CD14-positive monocyte (primary cell): Measurements from ENCODE around the gene TBX3. TPM values are rescaled to one million over a fixed set of nuclear protein-coding genes. Genes with fewer than 3 reads are reported as not detected.

Experiments used
- DNase-seq, 3 donors: peaks; one replicate each; pipeline ENCODE4 v3.0.0-alpha.2; 2011 to 2022
- H2AFZ ChIP-seq: 2 replicates; pipeline ENCODE4 v1.6.0; 2012; ENCODE audit warnings: mild to moderate bottlenecking, low read depth, low read length, inconsistent platforms; ENCODE audit not compliant: insufficient read depth, poor library complexity, severe bottlenecking
- H3K27ac ChIP-seq, 2 donors: 1 replicate in 1 of 2; 2 replicates in 1 of 2; pipeline ENCODE4 v1.5.1; 2012 to 2013; ENCODE audit warnings: low read length in 2 of 2, control low read depth in 1 of 2, inconsistent platforms in 1 of 2, low read depth in 1 of 2, mild to moderate bottlenecking in 1 of 2
- H3K27me3 ChIP-seq, 2 donors: one replicate each; pipeline versions ENCODE4 v1.6.0 to v1.6.1; 2011 to 2013; ENCODE audit warnings: low read length in 2 of 2; ENCODE audit not compliant: control insufficient read depth in 2 of 2, insufficient read depth in 2 of 2
- H3K36me3 ChIP-seq, 2 donors: replicated peaks in 1 of 2; 1 replicate in 1 of 2; 2 replicates in 1 of 2; pipeline versions ENCODE4 v1.5.1 to v1.6.1; 2012 to 2013; ENCODE audit warnings: low read length in 2 of 2, control low read depth in 1 of 2, inconsistent platforms in 1 of 2, mild to moderate bottlenecking in 1 of 2; ENCODE audit not compliant: insufficient read depth in 2 of 2, control insufficient read depth in 1 of 2
- H3K4me1 ChIP-seq, 2 donors: 1 replicate in 1 of 2; 2 replicates in 1 of 2; pipeline versions ENCODE4 v1.5.1 to v1.6.1; 2012 to 2013; ENCODE audit warnings: low read length in 2 of 2, control low read depth in 1 of 2, inconsistent platforms in 1 of 2, mild to moderate bottlenecking in 1 of 2, moderate library complexity in 1 of 2; ENCODE audit not compliant: insufficient read depth in 2 of 2, control insufficient read depth in 1 of 2
- H3K4me2 ChIP-seq: replicated peaks from 2 replicates; pipeline ENCODE3; 2012; ENCODE audit warnings: low read length, moderate library complexity, mild to moderate bottlenecking; ENCODE audit not compliant: poor library complexity, severe bottlenecking; ENCODE audit errors: extremely low read depth
- H3K4me3 ChIP-seq, 3 experiments: fragments of 200-600 bp in 1 of 3; sonication (generic) in 1 of 3; replicated peaks in 1 of 3; 1 replicate in 2 of 3; 2 replicates in 1 of 3; pipeline ENCODE4 v1.5.1; 2011 to 2013; ENCODE audit warnings: low read length in 3 of 3, mild to moderate bottlenecking in 3 of 3, control low read depth in 2 of 3, low read depth in 2 of 3, inconsistent platforms in 1 of 3, moderate library complexity in 1 of 3
- H3K79me2 ChIP-seq: 2 replicates; pipeline ENCODE4 v1.6.0; 2012; ENCODE audit warnings: mild to moderate bottlenecking, control low read depth, inconsistent platforms, low read length, moderate library complexity; ENCODE audit not compliant: insufficient read depth
- H3K9ac ChIP-seq: 2 replicates; pipeline ENCODE4 v1.6.0; 2017; ENCODE audit warnings: low read length, mild to moderate bottlenecking; ENCODE audit not compliant: insufficient read depth, poor library complexity, severe bottlenecking
- H3K9me3 ChIP-seq, 2 donors: replicated peaks in 1 of 2; 1 replicate in 1 of 2; 2 replicates in 1 of 2; pipeline versions ENCODE4 v1.5.1 to v1.6.1; 2012 to 2013; ENCODE audit warnings: low read length in 2 of 2, control low read depth in 1 of 2; ENCODE audit not compliant: control insufficient read depth in 1 of 2, insufficient read depth in 1 of 2
- H4K20me1 ChIP-seq: 2 replicates; pipeline ENCODE4 v1.6.0; 2012; ENCODE audit warnings: mild to moderate bottlenecking, low read length, control low read depth, moderate library complexity; ENCODE audit not compliant: insufficient read depth
- H3K27ac Mint-ChIP-seq, 7 donors: one replicate each; pipeline ENCODE4 v1.8.0; 2020; ENCODE audit warnings: mild to moderate bottlenecking in 7 of 7, mixed read lengths in 7 of 7, moderate library complexity in 6 of 7, inconsistent platforms in 2 of 7
- H3K27me3 Mint-ChIP-seq, 3 donors: one replicate each; pipeline ENCODE4 v1.8.0; 2021 to 2022; ENCODE audit warnings: low read depth in 3 of 3, mild to moderate bottlenecking in 3 of 3, mixed read lengths in 3 of 3, moderate library complexity in 3 of 3, inconsistent platforms in 1 of 3
- H3K36me3 Mint-ChIP-seq, 2 donors: one replicate each; pipeline ENCODE4 v1.8.0; 2020; ENCODE audit warnings: mixed read lengths in 2 of 2, inconsistent platforms in 1 of 2, mild to moderate bottlenecking in 1 of 2
- H3K4me1 Mint-ChIP-seq: one replicate; pipeline ENCODE4 v1.8.0; 2020; ENCODE audit warnings: mild to moderate bottlenecking, mixed read lengths
- H3K4me3 Mint-ChIP-seq, 2 donors: one replicate each; pipeline ENCODE4 v1.8.0; 2020; ENCODE audit warnings: mild to moderate bottlenecking in 2 of 2, mixed read lengths in 2 of 2, moderate library complexity in 1 of 2
- H3K9me3 Mint-ChIP-seq, 7 donors: one replicate each; pipeline ENCODE4 v1.8.0; 2020 to 2022; ENCODE audit warnings: mixed read lengths in 7 of 7, mild to moderate bottlenecking in 6 of 7, moderate library complexity in 6 of 7, inconsistent platforms in 2 of 7
- WGBS: methylation state at CpG from one replicate; pipeline ENCODE4 v1.1.5; 2013; ENCODE audit warnings: missing lambda C conversion rate; ENCODE audit not compliant: insufficient coverage; 5-methylcytosine and 5-hydroxymethylcytosine counted together
- intact Hi-C, 2 donors: fragments of 100-400 bp; cut with micrococcal nuclease; formaldehyde crosslinking; loops; one replicate each; pipeline versions ENCODE4 v1.15.0 to v1.15.1; 2023
- polyA plus RNA-seq, 3 donors: library from polyadenylated mRNA; depleted of rRNA in 1 of 3; unstranded in 2 of 3; stranded (reverse) in 1 of 3; fragments of 300-500 nt in 2 of 3; fragments of >200 nt in 1 of 3; fragmentation: Illumina TruSeq in 2 of 3; gene quantifications; 1 replicate in 2 of 3; 2 replicates in 1 of 3; pipeline ENCODE4 v1.2.3, GENCODE V29; 2012 to 2021
- TF ChIP-seq, protein P1 (sequence below): fragments of 200-600 bp; IDR thresholded peaks from one replicate; pipeline ENCODE4 v1.8.0; 2022; ENCODE audit warnings: antibody characterized with exemption, mild to moderate bottlenecking

The TBX3 gene
- polyA plus RNA-seq, 3 donors, result 0.04 to 0.13 TPM; not detected in 1

GRCh38 chr12:114682106-114682784 is 1.7 kb downstream of the TBX3 start:
- peaks cover 93 to 98% of the 10 kb centered on the region in 2 donors for H3K27me3 ChIP-seq
- Mint-ChIP-seq H3K27me3 (peaks cover 91 to 100% (median 94%) of the 10 kb centered on the region in 3 donors), H3K27ac (no peak overlapping the region), H3K9me3 (peaks cover 0 to 46% (median 26%) of the 10 kb centered on the region in 7 donors), H3K4me3 (peak overlapping the region in 1 of 2 donors; percentile 87), H3K4me1 (peaks cover 27% of the 10 kb centered on the region), H3K36me3 (peaks cover 11 to 34% of the 10 kb centered on the region in 2 donors)
- H3K9ac ChIP-seq, result no peak overlapping the region
- H3K36me3 ChIP-seq, result no peaks in the 10 kb centered on the region
- no peak overlapping the region for H3K4me2 ChIP-seq
- no peak overlapping the region for H3K27ac ChIP-seq
- H3K4me3 ChIP-seq, result no peak overlapping the region
- TF ChIP-seq, protein P1, sequence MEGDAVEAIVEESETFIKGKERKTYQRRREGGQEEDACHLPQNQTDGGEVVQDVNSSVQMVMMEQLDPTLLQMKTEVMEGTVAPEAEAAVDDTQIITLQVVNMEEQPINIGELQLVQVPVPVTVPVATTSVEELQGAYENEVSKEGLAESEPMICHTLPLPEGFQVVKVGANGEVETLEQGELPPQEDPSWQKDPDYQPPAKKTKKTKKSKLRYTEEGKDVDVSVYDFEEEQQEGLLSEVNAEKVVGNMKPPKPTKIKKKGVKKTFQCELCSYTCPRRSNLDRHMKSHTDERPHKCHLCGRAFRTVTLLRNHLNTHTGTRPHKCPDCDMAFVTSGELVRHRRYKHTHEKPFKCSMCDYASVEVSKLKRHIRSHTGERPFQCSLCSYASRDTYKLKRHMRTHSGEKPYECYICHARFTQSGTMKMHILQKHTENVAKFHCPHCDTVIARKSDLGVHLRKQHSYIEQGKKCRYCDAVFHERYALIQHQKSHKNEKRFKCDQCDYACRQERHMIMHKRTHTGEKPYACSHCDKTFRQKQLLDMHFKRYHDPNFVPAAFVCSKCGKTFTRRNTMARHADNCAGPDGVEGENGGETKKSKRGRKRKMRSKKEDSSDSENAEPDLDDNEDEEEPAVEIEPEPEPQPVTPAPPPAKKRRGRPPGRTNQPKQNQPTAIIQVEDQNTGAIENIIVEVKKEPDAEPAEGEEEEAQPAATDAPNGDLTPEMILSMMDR, result no peak
- intact Hi-C loops, result no loop called here
- H3K79me2 ChIP-seq, result no peaks in the 10 kb centered on the region
- no peak overlapping the region for H2AFZ ChIP-seq
- no peaks in the 10 kb centered on the region for H4K20me1 ChIP-seq
- 45% methylated on average over 4 of the region's 10 CpGs for WGBS
- H3K4me1 ChIP-seq, result peaks cover 0 to 29% of the 10 kb centered on the region in 2 donors
- H3K9me3 ChIP-seq, result peaks cover 5 to 55% of the 10 kb centered on the region in 2 donors
- no peak for DNase-seq

- H3K36me3 Mint-ChIP-seq, result peaks cover 4 to 26% of the 10 kb centered on the region in 2 donors
- intact Hi-C loops, result no loop called here
- H3K9me3 Mint-ChIP-seq, result peaks cover 0 to 42% (median 21%) of the 10 kb centered on the region in 7 donors
- H3K27me3 ChIP-seq, result peaks cover 92 to 97% of the 10 kb centered on the region in 2 donors
- DNase-seq, result no peak
- no peak overlapping the region for H3K27ac Mint-ChIP-seq
- H3K27ac ChIP-seq, result no peak overlapping the region
- TF ChIP-seq, protein P1, result no peak
- H4K20me1 ChIP-seq, result no peaks in the 10 kb centered on the region
- peaks cover 88 to 96% (median 89%) of the 10 kb centered on the region in 3 donors for H3K27me3 Mint-ChIP-seq
- H3K9me3 ChIP-seq, result peaks cover 3 to 46% of the 10 kb centered on the region in 2 donors
- no peaks in the 10 kb centered on the region for H3K79me2 ChIP-seq
- 16% methylated on average over 9 of the region's 17 CpGs for WGBS
- peaks cover 23% of the 10 kb centered on the region for H3K4me1 Mint-ChIP-seq
- H3K4me3 ChIP-seq, result no peak overlapping the region
- no peak overlapping the region for H3K4me2 ChIP-seq
- no peak overlapping the region for H2AFZ ChIP-seq
- no peaks in the 10 kb centered on the region for H3K36me3 ChIP-seq
- H3K4me3 Mint-ChIP-seq, result peak overlapping the region in 1 of 2 donors; percentile 87
- peaks cover 0 to 24% of the 10 kb centered on the region in 2 donors for H3K4me1 ChIP-seq
- H3K9ac ChIP-seq, result no peak overlapping the region
Observed at GRCh38 chr12:114681116-114681871, 2.7 kb downstream of the TBX3 start.
